ENCODE data around the gene ADM5. TPM values are rescaled to one million over a fixed set of nuclear protein-coding genes. Genes with fewer than 3 reads are reported as not detected.

The ADM5 gene
- total RNA-seq, 4 donors from 2014 or later: 0.83 to 4.1 (median 2.5) TPM

GRCh38 chr19:49686503-49687088, 2.8 kb upstream of the ADM5 start:
- no peak for DNase-seq (ENCODE audit: extremely low spot score)
- H3K36me3 ChIP-seq: peaks cover 52 to 69% (median 63%) of the 10 kb centered on the region in 4 donors
- H3K27me3 ChIP-seq: peaks cover 0 to 31% (median 11%) of the 10 kb centered on the region in 4 donors
- peaks cover 27 to 41% (median 29%) of the 10 kb centered on the region in 4 donors for H3K4me1 ChIP-seq
- intact Hi-C loops (cut with DNase I): no loop called here
- H3K27ac ChIP-seq (replicated peaks in 1 of 4): peak overlapping the region in 2 of 4 donors; percentile 36 to 66
- no peaks in the 10 kb centered on the region for H3K9me3 ChIP-seq
- TF ChIP-seq CTCF (IDR thresholded peaks at IDR 0.05): no peak
- TF ChIP-seq POLR2A (IDR thresholded peaks at IDR 0.05; ENCODE audit: low read depth): no peak
- no peak for TF ChIP-seq EP300 (IDR thresholded peaks at IDR 0.05)
- no peak for TF ChIP-seq POLR2AphosphoS5 (IDR thresholded peaks at IDR 0.05)
- peak overlapping the region in 1 of 4 donors; percentile 2 for H3K4me3 ChIP-seq
- WGBS: 89% methylated on average over 18 of the region's 27 CpGs

- TF ChIP-seq POLR2A (IDR thresholded peaks at IDR 0.05; ENCODE audit: low read depth) (no peak), POLR2AphosphoS5 (IDR thresholded peaks at IDR 0.05) (no peak), EP300 (IDR thresholded peaks at IDR 0.05) (no peak), CTCF (IDR thresholded peaks at IDR 0.05) (no peak)
- Histone ChIP-seq H3K27me3 (peaks cover 0 to 37% (median 13%) of the 10 kb centered on the region in 4 donors), H3K9me3 (no peaks in the 10 kb centered on the region), H3K36me3 (peaks cover 46 to 64% (median 58%) of the 10 kb centered on the region in 4 donors), H3K4me3 (peak overlapping the region in 1 of 4 donors; percentile 3), H3K4me1 (peaks cover 31 to 41% (median 33%) of the 10 kb centered on the region in 4 donors), H3K27ac (replicated peaks in 1 of 4) (peak overlapping the region in 3 of 4 donors; percentile 31 to 66 (median 36))
- intact Hi-C loops (cut with DNase I): no loop called here
- DNase-seq (ENCODE audit: extremely low spot score): no peak
- 68% methylated on average over 12 of the region's 12 CpGs for WGBS
These were observed 2.2 kb upstream of the ADM5 start for GRCh38 chr19:49687150-49687549.

- Histone ChIP-seq H3K27ac (replicated peaks in 1 of 4) (peak overlapping the region; percentile 38 to 66 (median 52)), H3K36me3 (peaks cover 40 to 58% (median 52%) of the 10 kb centered on the region in 4 donors), H3K9me3 (no peaks in the 10 kb centered on the region), H3K4me3 (peak overlapping the region; percentile 16 to 56 (median 51)), H3K4me1 (peaks cover 31 to 41% (median 33%) of the 10 kb centered on the region in 4 donors), H3K27me3 (peaks cover 0 to 42% (median 13%) of the 10 kb centered on the region in 4 donors)
- intact Hi-C loops (cut with DNase I): no loop called here
- TF ChIP-seq POLR2AphosphoS5 (IDR thresholded peaks at IDR 0.05): no peak
- TF ChIP-seq POLR2A (IDR thresholded peaks at IDR 0.05; ENCODE audit: low read depth): no peak
- TF ChIP-seq EP300 (IDR thresholded peaks at IDR 0.05): no peak
- no peak for TF ChIP-seq CTCF (IDR thresholded peaks at IDR 0.05)
- no peak for DNase-seq (ENCODE audit: extremely low spot score)
- 62% methylated on average over 15 of the region's 26 CpGs for WGBS
These were observed 1.7 kb upstream of the ADM5 start for GRCh38 chr19:49687566-49688316.

GRCh38 chr19:49688531-49689132, 762 bp upstream of the ADM5 start:
- Histone ChIP-seq H3K4me1 (peaks cover 31 to 41% (median 33%) of the 10 kb centered on the region in 4 donors), H3K4me3 (peak overlapping the region; percentile 51 to 63 (median 54)), H3K9me3 (no peaks in the 10 kb centered on the region), H3K27ac (replicated peaks in 1 of 4) (peak overlapping the region; percentile 38 to 70 (median 52)), H3K36me3 (peaks cover 33 to 49% (median 45%) of the 10 kb centered on the region in 4 donors), H3K27me3 (peaks cover 0 to 43% (median 13%) of the 10 kb centered on the region in 4 donors)
- TF ChIP-seq POLR2AphosphoS5 (IDR thresholded peaks at IDR 0.05): peak in 1 of 2 donors; percentile 13
- TF ChIP-seq CTCF (IDR thresholded peaks at IDR 0.05): no peak
- TF ChIP-seq EP300 (IDR thresholded peaks at IDR 0.05): no peak
- intact Hi-C loops (cut with DNase I): no loop called here
- WGBS: 73% methylated on average over 10 of the region's 12 CpGs
- no peak for DNase-seq (ENCODE audit: extremely low spot score)
